Adrenal gland (tissue), 12 donors: ENCODE data around the gene LRRC56. TPM values are rescaled to one million over a fixed set of nuclear protein-coding genes. Genes with fewer than 3 reads are reported as not detected.

Experiments
- DNase-seq, 7 donors: peaks; one replicate each; pipeline ENCODE4 v3.0.0-alpha.2; 2019 to 2020
- H3K27ac ChIP-seq, 5 donors: fragments of 200-600 bp; sonication (generic) in 4 of 5; 1 replicate in 3 of 5; 2 replicates in 2 of 5; pipeline versions ENCODE4 v1.5.1 to v1.8.0; 2016 to 2020; ENCODE audit warnings: mild to moderate bottlenecking in 1 of 5
- H3K27me3 ChIP-seq: fragments of 200-600 bp; 2 replicates; pipeline ENCODE4 v1.8.0; 2021
- H3K36me3 ChIP-seq, 2 donors: fragments of 200-600 bp; replicated peaks in 1 of 2; 1 replicate in 1 of 2; 2 replicates in 1 of 2; pipeline versions ENCODE4 v1.5.1 to v1.8.0; 2018 to 2022
- H3K4me1 ChIP-seq, 2 donors: fragments of 200-600 bp; replicated peaks in 1 of 2; 1 replicate in 1 of 2; 2 replicates in 1 of 2; pipeline versions ENCODE4 v1.5.1 to v1.8.0; 2018 to 2021
- H3K4me3 ChIP-seq, 4 donors: fragments of 200-600 bp; sonication (generic) in 3 of 4; one replicate each; pipeline ENCODE4 v1.5.1; 2016 to 2018
- H3K9me3 ChIP-seq, 3 donors: fragments of 200-600 bp; sonication (generic) in 1 of 3; replicated peaks in 1 of 3; 1 replicate in 2 of 3; 2 replicates in 1 of 3; pipeline versions ENCODE4 v1.5.1 to v1.8.0; 2016 to 2021
- POLR2A ChIP-seq, 2 donors: fragments of 450-650 bp; IDR thresholded peaks; one replicate each; pipeline ENCODE4 v1.6.1; 2017; ENCODE audit warnings: antibody characterized with exemption in 2 of 2, mild to moderate bottlenecking in 2 of 2, moderate library complexity in 1 of 2
- WGBS, 4 donors: extraction: QIAGEN DNeasy Blood & Tissue Kit in 2 of 4; methylation state at CpG; one replicate each; pipeline versions ENCODE4 v1.1.5 to v1.1.7; 2013 to 2017; 5-methylcytosine and 5-hydroxymethylcytosine counted together
- intact Hi-C, 2 donors: fragments of 100-400 bp; cut with DNase I; formaldehyde crosslinking; loops; one replicate each; pipeline versions ENCODE4 v1.14.1 to v1.15.0; 2022 to 2023
- polyA plus RNA-seq, 3 donors: library from polyadenylated mRNA; stranded (reverse); fragments of 200-250 nt in 2 of 3; fragments of 350-450 nt in 1 of 3; fragmentation: Illumina TruSeq in 1 of 3; extraction: RNeasy Lipid Tissue Mini Kit (QIAGEN cat#74804) in 1 of 3; gene quantifications; one replicate each; pipeline ENCODE4 v1.2.3, GENCODE V29; 2013 to 2014
- total RNA-seq, 9 donors: library from RNA; depleted of rRNA in 4 of 9; stranded (reverse); fragments of >200 nt in 4 of 9; fragments of 120-200 nt in 1 of 9; fragmentation: NEBNext Ultra II Directional in 1 of 9; extraction: Animal tissue kit (Norgen Biotek cat#: 25700) in 1 of 9; gene quantifications; one replicate each; pipeline versions ENCODE4 v1.1.0 to v1.2.4, GENCODE V29; 2013 to 2023
- TF ChIP-seq, protein P1 (sequence below), 6 experiments: fragments of 450-650 bp in 4 of 6; fragments of 200-600 bp in 2 of 6; sonication (generic) in 1 of 6; IDR thresholded peaks; 1 replicate in 5 of 6; 2 replicates in 1 of 6; pipeline versions ENCODE4 v1.5.1 to v1.8.0; 2016 to 2021; ENCODE audit warnings: antibody characterized with exemption in 6 of 6, mild to moderate bottlenecking in 2 of 6, moderate library complexity in 1 of 6
- donor health status: healthy with polysubstance abuse.
- donor health status: Bipolar disorder and iron deficiency.
- donor health status: DM: yes; HTN: yes; CAD: no.
- donor health status: DM: no; HTN: no; CAD: no.
- donor health status: DM: no; HTN: no; CAD: no.
- donor health status: DM: yes; HTN: yes; CAD: no.

The LRRC56 gene
- total and polyA plus RNA-seq, 12 donors = 0.32 to 4.3 (median 0.96) TPM; not detected in 2

DNA sequence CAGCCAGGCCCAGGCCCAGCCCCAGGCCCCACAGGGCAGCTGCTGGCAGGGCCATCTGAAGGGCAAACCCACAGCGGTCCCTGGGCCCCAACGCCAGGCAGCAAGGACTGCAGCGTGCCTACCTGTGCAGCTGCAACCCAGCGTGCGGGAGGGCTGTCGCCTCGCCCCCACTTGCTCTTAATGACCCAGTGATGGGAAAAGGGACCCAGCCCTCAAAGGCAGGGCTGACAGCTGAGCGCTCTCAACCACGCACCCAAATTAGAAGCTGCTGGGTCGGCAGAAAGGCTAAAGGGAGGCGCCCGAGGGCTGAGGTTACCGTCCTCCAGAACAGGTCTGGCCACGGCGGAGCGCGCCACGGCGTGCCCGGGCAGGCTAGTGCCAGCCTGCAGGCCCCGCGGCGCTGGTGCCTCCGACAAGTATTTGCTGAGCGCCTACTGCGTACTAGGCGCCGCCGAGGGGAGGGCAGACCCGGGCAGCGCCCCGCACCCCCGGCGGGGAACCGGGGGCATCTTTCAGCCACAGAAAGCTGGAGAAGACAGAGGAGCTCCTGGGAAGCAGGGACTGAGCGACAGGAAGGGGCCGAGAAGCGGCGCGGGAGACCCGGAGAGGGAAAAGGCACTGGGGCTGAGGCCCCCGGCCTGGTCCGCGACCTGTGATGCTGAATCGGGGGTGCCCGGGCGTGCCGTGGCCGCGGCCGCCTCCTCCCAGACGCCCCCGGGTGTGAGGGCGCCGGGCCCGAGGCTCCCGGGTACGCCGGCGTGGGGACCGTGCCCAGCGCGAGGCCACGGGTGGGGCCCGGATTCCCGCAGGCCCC lies 2.7 kb upstream of the LRRC56 start:
- peak overlapping the region in 1 of 5 donors; percentile 82 for H3K27ac ChIP-seq
- peak in 3 of 7 donors; percentile 42 to 44 (median 44) for DNase-seq
- no peaks in the 10 kb centered on the region for H3K27me3 ChIP-seq
- H3K4me1 ChIP-seq = peaks cover 14 to 26% of the 10 kb centered on the region in 2 donors
- H3K9me3 ChIP-seq = no peaks in the 10 kb centered on the region
- peaks cover 0 to 27% of the 10 kb centered on the region in 2 donors for H3K36me3 ChIP-seq
- 1 to 21% (median 9%) methylated on average over 11 to 66 of the region's 66 CpGs for WGBS, 4 donors
- H3K4me3 ChIP-seq = peak overlapping the region; percentile 40 to 91 (median 80)
- intact Hi-C loops = no loop called here
- TF ChIP-seq, protein P1, sequence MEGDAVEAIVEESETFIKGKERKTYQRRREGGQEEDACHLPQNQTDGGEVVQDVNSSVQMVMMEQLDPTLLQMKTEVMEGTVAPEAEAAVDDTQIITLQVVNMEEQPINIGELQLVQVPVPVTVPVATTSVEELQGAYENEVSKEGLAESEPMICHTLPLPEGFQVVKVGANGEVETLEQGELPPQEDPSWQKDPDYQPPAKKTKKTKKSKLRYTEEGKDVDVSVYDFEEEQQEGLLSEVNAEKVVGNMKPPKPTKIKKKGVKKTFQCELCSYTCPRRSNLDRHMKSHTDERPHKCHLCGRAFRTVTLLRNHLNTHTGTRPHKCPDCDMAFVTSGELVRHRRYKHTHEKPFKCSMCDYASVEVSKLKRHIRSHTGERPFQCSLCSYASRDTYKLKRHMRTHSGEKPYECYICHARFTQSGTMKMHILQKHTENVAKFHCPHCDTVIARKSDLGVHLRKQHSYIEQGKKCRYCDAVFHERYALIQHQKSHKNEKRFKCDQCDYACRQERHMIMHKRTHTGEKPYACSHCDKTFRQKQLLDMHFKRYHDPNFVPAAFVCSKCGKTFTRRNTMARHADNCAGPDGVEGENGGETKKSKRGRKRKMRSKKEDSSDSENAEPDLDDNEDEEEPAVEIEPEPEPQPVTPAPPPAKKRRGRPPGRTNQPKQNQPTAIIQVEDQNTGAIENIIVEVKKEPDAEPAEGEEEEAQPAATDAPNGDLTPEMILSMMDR (IDR thresholded peaks at IDR 0.05) = no peak
- TF ChIP-seq POLR2A (IDR thresholded peaks at IDR 0.05) = no peak

DNA sequence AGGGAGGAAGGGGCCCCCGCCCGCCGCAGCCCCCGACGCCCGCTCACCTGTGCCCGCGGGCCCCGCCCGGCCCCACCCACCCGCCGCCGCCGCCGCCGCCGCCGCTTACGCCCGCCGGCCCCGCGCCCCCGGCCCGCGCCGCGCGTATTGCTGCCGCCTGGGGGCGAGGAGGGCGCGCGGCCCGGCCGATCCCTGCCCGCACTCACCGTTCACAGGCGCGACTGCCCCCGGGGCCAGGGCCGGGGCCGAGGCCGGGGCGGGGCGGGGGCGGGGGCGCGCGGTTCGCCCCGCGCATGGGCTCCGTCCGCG lies 2.2 kb upstream of the LRRC56 start:
- no peaks in the 10 kb centered on the region for H3K9me3 ChIP-seq
- WGBS, 4 donors = 1 to 2% methylated on average over 23 to 44 of the region's 56 CpGs; no CpG with 5 or more reads in 2 of the 4 donors
- peaks cover 14 to 26% of the 10 kb centered on the region in 2 donors for H3K4me1 ChIP-seq
- H3K36me3 ChIP-seq = peaks cover 0 to 27% of the 10 kb centered on the region in 2 donors
- peak overlapping the region in 1 of 5 donors; percentile 82 for H3K27ac ChIP-seq
- no peak for DNase-seq
- TF ChIP-seq, protein P1 (IDR thresholded peaks at IDR 0.05) = no peak
- TF ChIP-seq POLR2A (IDR thresholded peaks at IDR 0.05) = no peak
- H3K4me3 ChIP-seq = peak overlapping the region in 2 of 4 donors; percentile 80 to 91
- intact Hi-C loops = no loop called here
- H3K27me3 ChIP-seq = no peaks in the 10 kb centered on the region

DNA sequence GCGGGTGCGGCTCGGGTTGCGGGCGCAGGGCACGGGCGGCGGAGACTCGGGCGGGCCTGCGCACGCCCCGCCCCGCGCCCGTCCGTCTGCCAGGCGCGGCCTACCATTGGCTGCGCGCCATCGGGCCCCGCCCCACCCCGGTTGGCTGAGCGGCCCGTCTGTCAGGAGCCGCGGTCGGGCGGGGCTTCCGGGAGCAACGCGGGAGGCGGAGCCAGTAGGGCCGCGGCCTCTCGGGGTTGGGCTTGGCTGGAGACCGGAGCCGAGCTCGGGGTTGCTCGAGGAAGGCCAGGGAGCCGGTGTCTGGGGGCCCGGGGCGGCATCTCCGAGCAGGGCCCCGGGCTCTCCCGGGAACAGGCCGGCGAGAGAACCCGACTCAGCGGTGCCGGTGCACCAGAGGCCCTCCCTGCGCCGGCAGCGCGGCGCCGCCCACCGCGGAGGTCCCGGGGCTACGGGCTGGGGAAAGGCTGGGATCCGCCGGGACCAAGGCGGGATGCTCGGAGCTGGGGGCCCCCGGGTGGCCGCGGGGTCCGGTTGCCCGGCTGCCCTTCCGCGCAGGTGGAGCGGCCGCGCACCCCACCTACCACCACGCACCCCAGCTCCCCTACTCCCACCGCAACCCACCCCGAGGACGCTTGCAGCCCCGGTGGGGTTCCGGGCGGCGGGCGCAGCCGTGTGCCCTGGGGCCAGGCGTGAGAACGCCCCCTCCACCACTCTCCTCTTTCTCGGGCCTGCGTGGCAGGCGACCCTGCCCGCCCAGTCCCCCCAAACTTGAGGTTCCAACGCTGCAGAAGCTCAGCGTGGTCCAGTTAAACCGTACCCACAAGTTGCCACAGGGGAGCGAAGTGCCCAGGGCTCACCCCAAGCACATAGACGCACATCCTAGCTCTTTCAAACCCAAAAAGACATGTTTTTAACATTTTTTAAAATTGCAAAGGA lies 1.5 kb upstream of the LRRC56 start, which contains the start of gene HRAS:
HRAS (minus strand) TSS at position 58 of the 936 bp plus-strand sequence.
- peaks cover 14 to 26% of the 10 kb centered on the region in 2 donors for H3K4me1 ChIP-seq
- no peaks in the 10 kb centered on the region for H3K27me3 ChIP-seq
- H3K4me3 ChIP-seq = peak within 1 kb of the TSS; percentile 40 to 91 (median 80)
- TF ChIP-seq, protein P1 (IDR thresholded peaks at IDR 0.05) = no peak
- peak in 1 of 2 donors; percentile 61 for TF ChIP-seq POLR2A (IDR thresholded peaks at IDR 0.05)
- intact Hi-C loops = no loop called here
- H3K27ac ChIP-seq = peak within 1 kb of the TSS in 2 of 5 donors; percentile 74 to 82
- no peaks in the 10 kb centered on the region for H3K9me3 ChIP-seq
- H3K36me3 ChIP-seq = peaks cover 0 to 27% of the 10 kb centered on the region in 2 donors
- 1 to 34% (median 3%) methylated on average over 9 to 97 of the region's 97 CpGs for WGBS, 4 donors
- DNase-seq = peak; percentile 93 to 95 (median 95)
